Body of pancreas (tissue), 4 donors: ENCODE results near the gene RAC3. TPM values are rescaled to one million over a fixed set of nuclear protein-coding genes. Genes with fewer than 3 reads are reported as not detected.

Experiments
- ATAC-seq: fragments of 150-250 bp; one replicate; pipeline ENCODE4 v1.9.1; 2016
- DNase-seq, 4 donors: peaks; one replicate each; pipeline ENCODE4 v3.0.0-alpha.2; 2019
- H3K27ac ChIP-seq, 4 donors: fragments of 200-600 bp; sonication (generic); 1 replicate in 3 of 4; 2 replicates in 1 of 4; pipeline versions ENCODE4 v1.5.1 to v1.6.1; 2016 to 2019; ENCODE audit warnings: mild to moderate bottlenecking in 1 of 4, mixed read lengths in 1 of 4, moderate library complexity in 1 of 4
- H3K27me3 ChIP-seq, 2 donors: fragments of 200-600 bp; sonication (generic); one replicate each; pipeline ENCODE4 v1.6.0; 2016; ENCODE audit warnings: mild to moderate bottlenecking in 1 of 2
- H3K36me3 ChIP-seq, 2 donors: fragments of 200-600 bp; sonication (generic); replicated peaks in 1 of 2; 2 replicates each; pipeline ENCODE4 v1.5.1; 2016; ENCODE audit warnings: low read depth in 2 of 2; ENCODE audit not compliant: insufficient read depth in 1 of 2
- H3K4me1 ChIP-seq: fragments of 200-600 bp; sonication (generic); one replicate; pipeline ENCODE4 v1.6.0; 2016
- H3K4me3 ChIP-seq, 2 donors: fragments of 200-600 bp; sonication (generic); 1 replicate in 1 of 2; 2 replicates in 1 of 2; pipeline ENCODE4 v1.5.1; 2016 to 2019
- H3K9me3 ChIP-seq, 3 donors: fragments of 200-600 bp; sonication (generic); 1 replicate in 2 of 3; 2 replicates in 1 of 3; pipeline ENCODE4 v1.5.1; 2016
- CTCF ChIP-seq, 7 experiments: fragments of 450-650 bp in 4 of 7; fragments of 200-600 bp in 3 of 7; sonication (generic) in 3 of 7; IDR thresholded peaks; one replicate each; pipeline ENCODE4 v1.5.1; 2016 to 2019; ENCODE audit warnings: antibody characterized with exemption in 7 of 7
- POLR2A ChIP-seq, 3 donors: fragments of 450-650 bp; IDR thresholded peaks; one replicate each; pipeline ENCODE4 v1.6.1; 2016; ENCODE audit warnings: antibody characterized with exemption in 3 of 3, mild to moderate bottlenecking in 2 of 3
- WGBS, 2 donors: methylation state at CpG; one replicate each; pipeline ENCODE4 v1.1.5; 2017; 5-methylcytosine and 5-hydroxymethylcytosine counted together
- intact Hi-C: fragments of 100-400 bp; cut with DNase I; formaldehyde crosslinking; loops from one replicate; pipeline ENCODE4 v1.15.1; 2023
- total RNA-seq, 2 donors: library from RNA; depleted of rRNA; stranded (reverse); fragments of >200 nt; gene quantifications; one replicate each; pipeline ENCODE4 v1.1.0, GENCODE V29; 2016

The RAC3 gene
- total RNA-seq, 2 donors from 2014 or later: 3.1 TPM; not detected in 1

DNA sequence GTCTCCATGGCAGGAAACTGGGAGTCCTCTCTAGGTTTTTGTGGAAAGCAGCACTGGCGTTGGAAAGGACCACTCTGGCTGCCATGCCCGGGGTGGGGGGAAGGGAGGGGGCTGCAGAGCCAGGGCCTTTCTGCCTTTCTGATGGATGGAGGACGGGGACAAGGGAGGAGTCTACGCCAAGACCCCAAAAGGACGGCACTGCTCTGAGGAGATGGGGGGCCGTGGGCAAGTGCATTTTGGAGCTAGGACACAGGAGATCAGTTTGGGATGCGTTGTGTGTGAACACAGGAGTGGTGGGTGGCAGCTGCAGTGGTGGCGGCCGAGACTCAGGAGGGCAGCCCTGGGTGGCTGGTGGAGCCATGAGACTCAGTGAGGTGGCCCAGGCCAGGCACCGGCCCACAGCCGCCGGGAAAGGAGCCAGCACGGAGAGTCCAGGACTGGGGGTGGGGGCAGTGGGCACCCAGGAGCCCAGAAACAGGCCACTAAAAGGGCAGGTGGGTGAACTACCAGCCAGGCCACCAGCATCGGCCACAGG lies 10.8 kb upstream of the RAC3 start:
- peaks cover 59% of the 10 kb centered on the region for H3K4me1 ChIP-seq
- H3K27me3 ChIP-seq: no peaks in the 10 kb centered on the region
- TF ChIP-seq CTCF (IDR thresholded peaks at IDR 0.05) (no peak), POLR2A (IDR thresholded peaks at IDR 0.05) (no peak)
- no peak overlapping the region for H3K4me3 ChIP-seq
- DNase-seq (no peak), ATAC-seq (no peak)
- H3K36me3 ChIP-seq: no peaks in the 10 kb centered on the region
- H3K27ac ChIP-seq: no peak overlapping the region
- WGBS, 2 donors: 71 to 88% methylated on average over 7 to 12 of the region's 14 CpGs
- H3K9me3 ChIP-seq: no peaks in the 10 kb centered on the region
- intact Hi-C loops: no loop called here

DNA sequence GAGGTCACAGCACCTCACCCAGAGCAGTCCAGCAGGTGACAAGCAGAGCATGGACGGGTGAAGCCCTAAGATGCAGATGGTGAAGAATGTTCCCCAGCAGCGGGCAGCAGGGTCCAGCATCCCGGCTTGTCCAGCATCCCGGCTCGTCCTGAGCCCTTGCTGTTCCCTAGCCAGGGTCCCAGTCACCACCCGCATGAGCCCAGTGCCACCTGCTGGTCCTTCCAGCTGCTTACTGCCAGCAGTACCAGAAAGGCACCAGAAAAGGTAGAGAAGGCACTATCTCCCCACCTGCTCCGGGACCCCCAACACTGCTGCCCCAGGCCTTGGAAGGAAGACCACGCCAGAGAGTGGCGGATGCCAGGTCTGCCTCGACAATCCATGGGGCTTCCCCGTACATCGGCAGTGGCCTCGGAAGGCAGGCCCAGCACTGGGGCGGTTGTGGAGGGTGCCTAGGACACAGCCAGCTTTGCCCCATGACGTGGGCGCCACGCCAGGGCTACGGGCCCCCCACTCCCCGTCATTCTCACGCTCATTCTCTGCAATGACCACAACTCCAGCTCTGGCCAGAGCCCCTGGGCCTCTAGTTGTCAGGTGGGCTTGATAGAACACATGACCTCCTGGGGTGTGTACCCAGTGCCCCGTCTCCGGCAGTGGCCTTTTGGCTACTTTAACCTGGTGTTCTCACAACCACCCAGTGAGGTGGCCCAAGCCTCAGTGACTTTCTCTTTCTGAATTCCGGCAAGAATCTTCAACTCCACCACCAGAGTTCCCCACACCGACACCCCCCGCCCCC lies 10.2 kb upstream of the RAC3 start:
- DNase-seq (peak; percentile 80 to 85 (median 82)), ATAC-seq (no peak)
- Histone ChIP-seq H3K4me3 (peak overlapping the region in 1 of 2 donors; percentile 89), H3K4me1 (peaks cover 59% of the 10 kb centered on the region), H3K27ac (no peak overlapping the region), H3K36me3 (no peaks in the 10 kb centered on the region), H3K9me3 (no peaks in the 10 kb centered on the region), H3K27me3 (no peaks in the 10 kb centered on the region)
- WGBS, 2 donors: 14 to 16% methylated on average over 9 to 25 of the region's 25 CpGs
- intact Hi-C loops: no loop called here
- TF ChIP-seq POLR2A (IDR thresholded peaks at IDR 0.05) (no peak), CTCF (IDR thresholded peaks at IDR 0.05) (peak; percentile 21 to 89 (median 82))

DNA sequence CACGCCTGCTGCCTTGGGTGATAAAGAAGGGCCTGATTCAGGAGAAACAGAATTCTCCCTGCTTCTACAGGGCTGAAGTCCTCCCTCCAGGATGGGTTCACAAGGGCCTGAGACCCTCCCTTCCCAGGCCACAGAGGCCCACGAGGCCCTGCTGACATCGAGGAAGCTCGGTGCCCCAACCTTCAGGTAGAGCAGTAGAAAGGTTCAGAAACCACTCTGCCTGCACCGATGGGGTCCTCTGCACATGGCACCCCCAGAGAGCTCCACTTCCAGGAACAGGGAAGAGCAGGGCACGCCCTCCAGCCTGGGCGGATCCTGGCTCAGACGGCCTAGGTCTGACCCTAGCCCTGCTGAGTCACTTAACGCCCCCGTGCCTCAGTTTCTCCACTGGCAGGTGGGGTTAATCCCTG lies 9.6 kb upstream of the RAC3 start:
- 2 to 6% methylated on average over 10 of the region's 10 CpGs for WGBS, 2 donors
- DNase-seq (no peak), ATAC-seq (no peak)
- TF ChIP-seq CTCF (IDR thresholded peaks at IDR 0.05) (no peak), POLR2A (IDR thresholded peaks at IDR 0.05) (no peak)
- peak overlapping the region; percentile 89 to 93 for H3K4me3 ChIP-seq
- H3K36me3 ChIP-seq: no peaks in the 10 kb centered on the region
- H3K27ac ChIP-seq: peak overlapping the region in 1 of 4 donors; percentile 43
- intact Hi-C loops: no loop called here
- H3K9me3 ChIP-seq: no peaks in the 10 kb centered on the region
- H3K4me1 ChIP-seq: peaks cover 59% of the 10 kb centered on the region
- no peaks in the 10 kb centered on the region for H3K27me3 ChIP-seq

GRCh38 chr17:82022310-82022980 lies 9.0 kb upstream of the RAC3 start, which contains the start of gene CENPX:
TSS of gene CENPX (minus strand) at chr17:82022878. CDS start at chr17:82022861, 17 bp downstream.
- Histone ChIP-seq H3K27ac (peak within 1 kb of the TSS in 3 of 4 donors; percentile 43 to 81 (median 77)), H3K36me3 (no peaks in the 10 kb centered on the region), H3K4me3 (peak within 1 kb of the TSS; percentile 89 to 93), H3K27me3 (no peaks in the 10 kb centered on the region), H3K4me1 (peaks cover 58% of the 10 kb centered on the region), H3K9me3 (no peaks in the 10 kb centered on the region)
- 0% methylated on average over 9 to 51 of the region's 64 CpGs for WGBS, 2 donors
- ATAC-seq: no peak
- DNase-seq: no peak
- intact Hi-C loops: no loop called here
- peak; percentile 53 to 79 (median 78) for TF ChIP-seq POLR2A (IDR thresholded peaks at IDR 0.05)
- TF ChIP-seq CTCF (IDR thresholded peaks at IDR 0.05): peak in 1 of 7 experiments; percentile 11
